ENCODE results near the gene MED13L.
A peak's percentile ranks its signal among the peaks of the same experiment; 100 is the strongest.
"Not testable (repeated sequence)": the region's sequence is repeated elsewhere in the genome, so short reads cannot be mapped to it uniquely, and the experiment has no call there.

MED13L gene

DNA sequence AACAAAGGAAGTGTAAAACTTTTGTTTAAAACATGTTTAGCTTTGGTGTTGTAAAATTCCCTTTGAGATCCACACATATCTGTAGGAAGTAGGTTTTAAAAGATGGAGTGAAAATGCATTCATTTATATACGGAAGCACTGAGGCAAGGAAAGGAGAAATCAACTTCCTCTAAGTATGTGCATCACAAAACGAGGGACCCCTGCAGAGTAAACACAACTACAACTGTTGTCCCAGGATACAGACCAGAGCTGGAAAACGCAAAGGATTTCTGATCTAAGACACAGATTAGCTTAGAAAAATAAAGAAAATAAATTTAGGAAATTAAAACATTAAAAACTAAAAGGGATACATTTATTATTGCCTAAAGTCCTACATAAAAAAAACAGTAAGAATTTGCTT lies 297.6 kb downstream of the MED13L start:
- H3K36me3 ChIP-seq (ENCODE audit: control insufficient read depth, insufficient read depth, low read length): peaks cover 2% of the 10 kb centered on the region
- WGBS (ENCODE audit: extremely low coverage, insufficient coverage, low lambda C conversion rate): no CpG with 5 or more reads among the region's 3 CpGs

DNA sequence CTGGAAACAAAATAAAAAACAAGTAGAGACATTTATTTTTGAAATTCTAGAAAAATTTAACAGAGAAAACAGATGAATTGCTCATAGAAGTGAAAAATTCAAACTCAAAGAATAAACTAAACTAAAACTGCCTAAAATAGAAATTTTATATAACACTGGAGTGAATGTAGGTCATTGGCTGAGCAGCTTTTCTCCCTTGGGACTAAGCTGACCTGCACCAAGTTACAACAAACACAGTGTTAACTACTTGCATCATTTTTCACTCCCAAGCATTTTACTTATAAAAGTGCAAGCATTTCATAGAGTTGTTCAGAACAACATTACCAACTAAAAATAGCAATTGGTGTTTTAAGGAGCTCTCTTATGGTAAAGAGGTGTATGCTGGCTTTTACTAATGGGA lies 298.1 kb downstream of the MED13L start:
- no peak for DNase-seq
- H3K4me3 ChIP-seq (ENCODE audit: low read length): no peak overlapping the region
- H3K27ac ChIP-seq (ENCODE audit: low read depth, low read length): no peak overlapping the region
- H3K9ac ChIP-seq (ENCODE audit: low read length): no peak overlapping the region
- peaks cover 2% of the 10 kb centered on the region for H3K36me3 ChIP-seq (ENCODE audit: control insufficient read depth, insufficient read depth, low read length)
- H2BK15ac ChIP-seq (replicated peaks; ENCODE audit: low read depth): no peak overlapping the region
- H3K4ac ChIP-seq (ENCODE audit: low read depth, low read length): no peak overlapping the region
- no peak overlapping the region for H4K5ac ChIP-seq (ENCODE audit: low read length)
- no peak overlapping the region for H2BK120ac ChIP-seq (ENCODE audit: low read depth, low read length)
- no peak overlapping the region for H3K23ac ChIP-seq (ENCODE audit: low read length)
- H3K4me2 ChIP-seq (ENCODE audit: low read length): no peak overlapping the region
- no peaks in the 10 kb centered on the region for H3K79me1 ChIP-seq (ENCODE audit: low read length)
- no peak overlapping the region for H3K56ac ChIP-seq (ENCODE audit: low read length)
- no peak overlapping the region for H2BK5ac ChIP-seq (ENCODE audit: low read length)
- no peak overlapping the region for H2AK5ac ChIP-seq (ENCODE audit: low read length)
- no peaks in the 10 kb centered on the region for H3K27me3 ChIP-seq (ENCODE audit: insufficient read depth, low read length, poor library complexity)
- H3K79me2 ChIP-seq (ENCODE audit: control insufficient read depth, insufficient read depth, low read length): no peaks in the 10 kb centered on the region
- no peak overlapping the region for H4K8ac ChIP-seq (ENCODE audit: low read depth, low read length)
- no peak overlapping the region for H3K18ac ChIP-seq (ENCODE audit: low read length)
- H3K4me1 ChIP-seq (ENCODE audit: control insufficient read depth, low read depth, low read length): no peaks in the 10 kb centered on the region

More for the DNA sequence above, 297.6 kb downstream of the MED13L start:
- Histone ChIP-seq H3K23ac (ENCODE audit: low read length) (no peak overlapping the region), H3K4me1 (ENCODE audit: control insufficient read depth, low read depth, low read length) (no peaks in the 10 kb centered on the region), H2AK5ac (ENCODE audit: low read length) (no peak overlapping the region), H3K4me2 (ENCODE audit: low read length) (no peak overlapping the region), H4K8ac (ENCODE audit: low read depth, low read length) (no peak overlapping the region), H2BK5ac (ENCODE audit: low read length) (no peak overlapping the region), H3K79me2 (ENCODE audit: control insufficient read depth, insufficient read depth, low read length) (no peaks in the 10 kb centered on the region), H2BK120ac (ENCODE audit: low read depth, low read length) (no peak overlapping the region), H3K9ac (ENCODE audit: low read length) (no peak overlapping the region), H3K4ac (ENCODE audit: low read depth, low read length) (no peak overlapping the region), H3K79me1 (ENCODE audit: low read length) (no peaks in the 10 kb centered on the region), H3K27me3 (ENCODE audit: insufficient read depth, low read length, poor library complexity) (no peaks in the 10 kb centered on the region), H3K56ac (ENCODE audit: low read length) (no peak overlapping the region), H4K5ac (ENCODE audit: low read length) (no peak overlapping the region), H3K4me3 (ENCODE audit: low read length) (no peak overlapping the region), H3K27ac (ENCODE audit: low read depth, low read length) (no peak overlapping the region), H3K18ac (ENCODE audit: low read length) (no peak overlapping the region), H2BK15ac (replicated peaks; ENCODE audit: low read depth) (no peak overlapping the region)
- peak; percentile 32 for DNase-seq

DNA sequence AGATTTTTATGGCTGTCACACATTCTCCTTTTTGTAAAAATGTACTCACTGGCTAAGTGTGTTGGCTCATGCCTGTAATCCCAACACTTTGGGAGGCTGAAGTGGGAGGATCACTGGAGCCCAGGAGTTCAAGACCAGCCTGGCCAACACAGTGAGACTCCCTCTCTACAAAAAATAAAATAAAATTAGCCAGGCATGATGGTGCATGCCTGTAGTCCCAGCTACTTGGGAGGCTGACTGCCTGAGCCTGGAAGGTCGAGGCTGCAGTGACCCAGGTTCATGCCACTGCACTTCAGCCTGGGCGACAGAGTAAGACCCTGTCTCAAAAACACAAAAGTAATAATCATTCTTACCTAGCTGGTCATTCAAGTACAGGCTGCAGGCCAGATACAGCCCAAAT lies 300.7 kb downstream of the MED13L start:
- H3K27me3 ChIP-seq (ENCODE audit: insufficient read depth, low read length, poor library complexity); H2BK120ac ChIP-seq (ENCODE audit: low read depth, low read length); H2AK5ac ChIP-seq (ENCODE audit: low read length); H3K4ac ChIP-seq (ENCODE audit: low read depth, low read length); H4K8ac ChIP-seq (ENCODE audit: low read depth, low read length); H3K56ac ChIP-seq (ENCODE audit: low read length); H3K9ac ChIP-seq (ENCODE audit: low read length); H3K4me2 ChIP-seq (ENCODE audit: low read length); H2BK5ac ChIP-seq (ENCODE audit: low read length); H3K79me2 ChIP-seq (ENCODE audit: control insufficient read depth, insufficient read depth, low read length); H4K5ac ChIP-seq (ENCODE audit: low read length); DNase-seq; H2BK15ac ChIP-seq (replicated peaks; ENCODE audit: low read depth); H3K18ac ChIP-seq (ENCODE audit: low read length); H3K4me1 ChIP-seq (ENCODE audit: control insufficient read depth, low read depth, low read length); H3K36me3 ChIP-seq (ENCODE audit: control insufficient read depth, insufficient read depth, low read length); H3K23ac ChIP-seq (ENCODE audit: low read length); H3K79me1 ChIP-seq (ENCODE audit: low read length); H3K27ac ChIP-seq (ENCODE audit: low read depth, low read length); H3K4me3 ChIP-seq (ENCODE audit: low read length): not testable (repeated sequence)
- WGBS (ENCODE audit: extremely low coverage, insufficient coverage, low lambda C conversion rate): no CpG with 5 or more reads among the region's 2 CpGs

DNA sequence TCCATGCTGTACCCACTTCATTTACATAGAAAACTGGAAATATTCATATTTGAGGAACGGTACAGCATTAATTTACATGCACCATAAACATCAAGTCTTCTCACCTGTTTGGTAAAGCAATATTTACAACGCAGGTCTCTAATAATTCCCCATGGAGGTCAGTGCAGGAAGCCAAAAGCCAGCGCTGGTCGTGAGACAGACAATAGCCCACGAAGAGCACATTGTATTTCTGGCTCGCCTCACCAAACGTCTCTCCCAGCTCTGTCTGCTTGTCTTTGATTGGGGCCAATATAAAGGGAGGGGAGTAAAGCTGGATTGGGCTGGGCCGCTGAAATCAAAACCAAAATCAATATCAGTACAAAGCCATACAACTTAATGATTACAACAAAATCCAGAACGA lies 302.1 kb downstream of the MED13L start:
- Histone ChIP-seq H4K8ac (ENCODE audit: low read depth, low read length) (no peak overlapping the region), H3K23ac (ENCODE audit: low read length) (no peak overlapping the region), H3K27me3 (ENCODE audit: insufficient read depth, low read length, poor library complexity) (no peaks in the 10 kb centered on the region), H2BK120ac (ENCODE audit: low read depth, low read length) (no peak overlapping the region), H3K4me3 (ENCODE audit: low read length) (no peak overlapping the region), H3K56ac (ENCODE audit: low read length) (no peak overlapping the region), H2BK5ac (ENCODE audit: low read length) (no peak overlapping the region), H3K18ac (ENCODE audit: low read length) (no peak overlapping the region), H3K9ac (ENCODE audit: low read length) (no peak overlapping the region), H3K4me1 (ENCODE audit: control insufficient read depth, low read depth, low read length) (no peaks in the 10 kb centered on the region), H2AK5ac (ENCODE audit: low read length) (no peak overlapping the region), H3K79me2 (ENCODE audit: control insufficient read depth, insufficient read depth, low read length) (no peaks in the 10 kb centered on the region), H3K4me2 (ENCODE audit: low read length) (no peak overlapping the region), H2BK15ac (replicated peaks; ENCODE audit: low read depth) (no peak overlapping the region), H4K5ac (ENCODE audit: low read length) (no peak overlapping the region), H3K36me3 (ENCODE audit: control insufficient read depth, insufficient read depth, low read length) (peaks cover 1% of the 10 kb centered on the region), H3K27ac (ENCODE audit: low read depth, low read length) (no peak overlapping the region), H3K4ac (ENCODE audit: low read depth, low read length) (no peak overlapping the region), H3K79me1 (ENCODE audit: low read length) (no peaks in the 10 kb centered on the region)
- no peak for DNase-seq
- WGBS (ENCODE audit: extremely low coverage, insufficient coverage, low lambda C conversion rate): no CpG with 5 or more reads among the region's 9 CpGs

DNA sequence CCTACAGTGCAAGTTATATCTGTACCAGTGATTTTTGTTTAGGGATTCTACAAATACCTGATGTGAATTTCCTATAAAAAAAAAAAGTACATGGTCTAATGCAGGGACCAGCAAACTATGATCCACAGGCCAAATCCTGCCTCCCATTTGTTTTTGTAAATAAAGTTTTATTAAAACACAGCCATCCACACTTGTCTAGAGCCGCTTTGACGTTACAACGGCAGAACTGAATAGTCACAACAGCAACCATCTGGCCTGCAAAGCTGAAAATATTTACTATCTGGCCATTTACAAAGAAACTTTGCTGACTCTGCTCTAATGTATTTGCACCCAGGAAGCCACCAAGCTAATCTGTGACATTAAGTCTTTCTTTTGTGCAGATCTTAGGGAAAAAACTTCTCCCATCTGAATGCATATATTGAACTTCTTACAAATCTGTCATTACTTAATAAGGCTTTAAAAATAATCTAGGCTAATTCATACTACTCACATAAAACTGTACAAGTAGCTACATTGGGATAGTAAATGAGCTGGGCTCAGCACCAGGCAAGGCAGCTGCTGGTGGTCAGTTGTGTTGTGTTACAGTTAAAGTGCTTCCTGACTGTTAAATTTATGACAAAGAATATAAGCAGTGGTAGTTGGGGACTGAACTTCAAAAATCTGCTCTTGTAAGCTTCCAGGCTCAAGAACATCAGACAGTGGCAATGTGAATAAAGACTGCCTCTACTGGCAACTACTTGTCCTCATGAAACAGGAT lies 303.3 kb downstream of the MED13L start:
- Histone ChIP-seq H3K4me2 (ENCODE audit: low read length) (no peak overlapping the region), H2BK15ac (replicated peaks; ENCODE audit: low read depth) (no peak overlapping the region), H3K27me3 (ENCODE audit: insufficient read depth, low read length, poor library complexity) (no peaks in the 10 kb centered on the region), H2AK5ac (ENCODE audit: low read length) (no peak overlapping the region), H3K79me1 (ENCODE audit: low read length) (no peaks in the 10 kb centered on the region), H3K23ac (ENCODE audit: low read length) (no peak overlapping the region), H4K5ac (ENCODE audit: low read length) (no peak overlapping the region), H3K36me3 (ENCODE audit: control insufficient read depth, insufficient read depth, low read length) (peaks cover 2% of the 10 kb centered on the region), H3K79me2 (ENCODE audit: control insufficient read depth, insufficient read depth, low read length) (no peaks in the 10 kb centered on the region), H3K27ac (ENCODE audit: low read depth, low read length) (no peak overlapping the region), H4K8ac (ENCODE audit: low read depth, low read length) (no peak overlapping the region), H3K4me3 (ENCODE audit: low read length) (no peak overlapping the region), H3K56ac (ENCODE audit: low read length) (no peak overlapping the region), H3K4ac (ENCODE audit: low read depth, low read length) (no peak overlapping the region), H3K4me1 (ENCODE audit: control insufficient read depth, low read depth, low read length) (no peaks in the 10 kb centered on the region), H2BK5ac (ENCODE audit: low read length) (no peak overlapping the region), H3K9ac (ENCODE audit: low read length) (no peak overlapping the region), H3K18ac (ENCODE audit: low read length) (no peak overlapping the region), H2BK120ac (ENCODE audit: low read depth, low read length) (no peak overlapping the region)
- DNase-seq: no peak
- no CpG with 5 or more reads among the region's 3 CpGs for WGBS (ENCODE audit: extremely low coverage, insufficient coverage, low lambda C conversion rate)

DNA sequence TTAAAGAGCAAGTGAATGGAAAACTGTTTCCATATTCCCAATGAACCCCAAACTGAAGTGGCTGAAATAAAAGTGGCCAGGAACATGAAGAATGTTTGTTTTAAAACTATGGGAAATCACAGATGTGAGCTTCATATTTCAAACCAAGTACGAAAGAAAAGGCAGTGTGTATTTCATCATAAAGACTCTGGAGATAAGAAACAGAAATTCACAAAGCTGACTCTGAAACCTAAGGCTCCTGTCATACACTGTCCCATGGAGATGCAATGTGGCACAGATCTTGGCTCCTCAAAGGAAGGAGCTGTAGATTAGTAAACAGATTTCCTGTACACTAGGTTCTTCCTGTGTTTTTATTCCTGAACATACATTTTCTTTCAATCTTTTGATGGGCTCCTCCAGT lies 304.4 kb downstream of the MED13L start:
- Histone ChIP-seq H3K4ac (ENCODE audit: low read depth, low read length) (no peak overlapping the region), H3K4me3 (ENCODE audit: low read length) (no peak overlapping the region), H3K36me3 (ENCODE audit: control insufficient read depth, insufficient read depth, low read length) (peaks cover 4% of the 10 kb centered on the region), H3K27ac (ENCODE audit: low read depth, low read length) (no peak overlapping the region), H3K79me1 (ENCODE audit: low read length) (no peaks in the 10 kb centered on the region), H2BK5ac (ENCODE audit: low read length) (no peak overlapping the region), H4K8ac (ENCODE audit: low read depth, low read length) (no peak overlapping the region), H2BK15ac (replicated peaks; ENCODE audit: low read depth) (no peak overlapping the region), H3K9ac (ENCODE audit: low read length) (no peak overlapping the region), H3K27me3 (ENCODE audit: insufficient read depth, low read length, poor library complexity) (no peaks in the 10 kb centered on the region), H3K56ac (ENCODE audit: low read length) (no peak overlapping the region), H3K79me2 (ENCODE audit: control insufficient read depth, insufficient read depth, low read length) (no peaks in the 10 kb centered on the region), H3K4me2 (ENCODE audit: low read length) (no peak overlapping the region), H2AK5ac (ENCODE audit: low read length) (no peak overlapping the region), H3K23ac (ENCODE audit: low read length) (no peak overlapping the region), H4K5ac (ENCODE audit: low read length) (no peak overlapping the region), H3K18ac (ENCODE audit: low read length) (no peak overlapping the region), H3K4me1 (ENCODE audit: control insufficient read depth, low read depth, low read length) (no peaks in the 10 kb centered on the region), H2BK120ac (ENCODE audit: low read depth, low read length) (no peak overlapping the region)
- no peak for DNase-seq
- no CpG with 5 or more reads among the region's 1 CpG for WGBS (ENCODE audit: extremely low coverage, insufficient coverage, low lambda C conversion rate)
